HG02981 (cell line): Measurements from ENCODE around the gene TCTN1.
A peak's percentile ranks its signal among the peaks of the same experiment; 100 is the strongest.
"Not testable (repeated sequence)": the region's sequence is repeated elsewhere in the genome, so short reads cannot be mapped to it uniquely, and the experiment has no call there.

Source experiments
- ATAC-seq: cut with Tn5 transposase; IDR thresholded peaks from one replicate; pipeline ENCODE4 v1.9.1; 2021; ENCODE audit warnings: mild to moderate bottlenecking, moderate library complexity; ENCODE audit not compliant: unreplicated experiment

TCTN1 gene

GRCh38 chr12:110637869-110638441, 24.0 kb downstream of the TCTN1 start:
- ATAC-seq, result no peak

GRCh38 chr12:110638796-110639195, 24.9 kb downstream of the TCTN1 start:
- ATAC-seq, result no peak

GRCh38 chr12:110639336-110640141, 25.6 kb downstream of the TCTN1 start:
- no peak for ATAC-seq

GRCh38 chr12:110640275-110641025, 26.5 kb downstream of the TCTN1 start:
- no peak for ATAC-seq

- no peak for ATAC-seq
Observed at GRCh38 chr12:110641521-110641920, 27.6 kb downstream of the TCTN1 start.

GRCh38 chr12:110647631-110648040, 33.7 kb downstream of the TCTN1 start:
- ATAC-seq, result peak; percentile 64

GRCh38 chr12:110649341-110649847, 35.5 kb downstream of the TCTN1 start:
- no peak for ATAC-seq

- ATAC-seq, result not testable (repeated sequence)
Observed at GRCh38 chr12:110654238-110654637, 40.3 kb downstream of the TCTN1 start.

GRCh38 chr12:110656071-110656655, 42.2 kb downstream of the TCTN1 start:
- no peak for ATAC-seq

GRCh38 chr12:110657747-110658146, 43.8 kb downstream of the TCTN1 start:
- ATAC-seq, result no peak

- ATAC-seq, result no peak
Observed at GRCh38 chr12:110658242-110658641, 44.3 kb downstream of the TCTN1 start.

- ATAC-seq, result no peak
Observed at GRCh38 chr12:110658878-110659277, 44.9 kb downstream of the TCTN1 start.

GRCh38 chr12:110661337-110661972, 47.5 kb downstream of the TCTN1 start:
- ATAC-seq, result peak; percentile 91

GRCh38 chr12:110666892-110667291, 53.0 kb downstream of the TCTN1 start:
- ATAC-seq, result no peak

GRCh38 chr12:110667671-110668070, 53.7 kb downstream of the TCTN1 start:
- ATAC-seq, result no peak

- no peak for ATAC-seq
Observed at GRCh38 chr12:110668480-110669192, 54.7 kb downstream of the TCTN1 start.

GRCh38 chr12:110669193-110669502, 55.2 kb downstream of the TCTN1 start:
- no peak for ATAC-seq

GRCh38 chr12:110670161-110670701, 56.3 kb downstream of the TCTN1 start:
- ATAC-seq, result no peak

- ATAC-seq, result no peak
Observed at GRCh38 chr12:110676171-110676570, 62.2 kb downstream of the TCTN1 start.
